GM19467 (cell line): ENCODE data around the gene THSD7B.
A peak's percentile ranks its signal among the peaks of the same experiment; 100 is the strongest.

ENCODE experiments used
- ATAC-seq: cut with Tn5 transposase; IDR thresholded peaks from one replicate; pipeline ENCODE4 v1.9.1; 2021; ENCODE audit warnings: mild to moderate bottlenecking, moderate library complexity; ENCODE audit not compliant: unreplicated experiment

THSD7B gene

DNA sequence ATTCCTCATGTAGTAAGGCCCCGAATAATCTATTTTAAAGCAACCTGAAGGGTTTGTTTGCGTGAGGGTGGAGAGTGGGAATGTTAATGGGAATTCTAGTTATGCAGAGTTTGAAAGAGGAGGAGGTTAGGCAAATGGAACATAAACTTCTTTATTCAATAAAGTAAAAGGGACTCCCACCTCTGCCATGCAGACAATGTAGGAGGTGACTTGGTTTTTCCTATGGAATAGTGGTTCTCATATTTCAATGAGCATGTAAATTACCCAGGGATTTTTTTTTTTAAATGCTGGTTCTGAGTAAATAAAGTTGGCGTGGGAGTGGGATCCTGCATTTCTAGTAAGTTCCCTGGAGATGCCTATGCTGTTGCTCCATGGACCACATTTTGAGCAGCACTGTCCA, 367.9 kb downstream of the THSD7B start:
- no peak for ATAC-seq

DNA sequence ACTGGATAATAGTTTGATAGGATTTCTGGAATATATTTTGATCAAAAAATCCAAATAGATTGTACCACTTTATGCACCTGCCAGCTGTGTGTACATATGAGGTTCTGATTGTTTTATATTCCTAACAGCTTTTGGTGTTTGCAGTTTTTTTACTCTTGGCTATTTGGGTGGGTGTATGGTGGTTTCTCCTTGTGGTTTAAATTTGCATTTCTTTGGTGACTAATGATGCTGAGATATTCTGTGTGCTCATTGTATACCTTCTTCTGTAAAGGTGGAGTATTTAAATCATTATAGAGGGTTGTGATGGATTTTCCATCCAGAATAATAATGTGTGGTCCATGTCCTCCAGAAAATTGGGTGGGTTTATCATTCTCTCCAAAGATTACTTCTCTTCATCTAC, 372.9 kb downstream of the THSD7B start:
- no peak for ATAC-seq

DNA sequence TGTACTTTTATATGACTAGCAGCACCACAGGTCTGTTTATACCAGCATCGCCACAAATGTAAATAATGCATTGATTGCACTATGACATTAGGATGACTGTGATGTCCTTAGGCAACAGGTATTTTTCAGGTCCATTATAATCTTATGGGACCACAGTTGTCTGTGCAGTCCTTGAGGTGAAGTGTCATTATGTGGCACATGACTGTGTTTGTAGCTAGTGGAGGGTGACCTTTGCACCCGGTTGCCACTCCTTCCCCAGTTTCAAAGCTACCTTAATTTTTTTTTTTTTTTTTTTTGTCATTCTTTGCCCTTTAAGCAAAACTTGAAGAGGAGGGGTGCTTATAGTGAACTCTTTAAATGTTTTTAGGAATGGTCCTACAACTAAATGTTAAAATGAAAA, 386.4 kb downstream of the THSD7B start:
- no peak for ATAC-seq

DNA sequence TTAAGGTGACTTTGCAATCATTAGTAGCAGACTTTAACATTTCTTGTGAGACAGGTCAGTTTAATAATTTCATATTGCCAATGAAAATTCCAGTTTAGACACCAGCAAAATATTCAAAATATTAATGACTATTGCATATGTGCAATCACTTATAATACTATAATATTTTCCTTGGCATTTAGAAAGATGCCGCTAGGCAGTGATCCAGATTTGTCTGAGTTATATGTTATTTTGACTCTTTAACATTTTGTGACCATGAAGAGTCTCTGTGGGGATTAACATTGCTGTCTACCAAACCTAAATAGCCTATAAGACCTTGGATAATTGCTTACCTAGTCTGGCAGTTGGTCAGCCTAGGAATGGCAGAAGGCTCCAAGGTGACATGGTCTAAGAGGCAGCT, 389.6 kb downstream of the THSD7B start:
- no peak for ATAC-seq

DNA sequence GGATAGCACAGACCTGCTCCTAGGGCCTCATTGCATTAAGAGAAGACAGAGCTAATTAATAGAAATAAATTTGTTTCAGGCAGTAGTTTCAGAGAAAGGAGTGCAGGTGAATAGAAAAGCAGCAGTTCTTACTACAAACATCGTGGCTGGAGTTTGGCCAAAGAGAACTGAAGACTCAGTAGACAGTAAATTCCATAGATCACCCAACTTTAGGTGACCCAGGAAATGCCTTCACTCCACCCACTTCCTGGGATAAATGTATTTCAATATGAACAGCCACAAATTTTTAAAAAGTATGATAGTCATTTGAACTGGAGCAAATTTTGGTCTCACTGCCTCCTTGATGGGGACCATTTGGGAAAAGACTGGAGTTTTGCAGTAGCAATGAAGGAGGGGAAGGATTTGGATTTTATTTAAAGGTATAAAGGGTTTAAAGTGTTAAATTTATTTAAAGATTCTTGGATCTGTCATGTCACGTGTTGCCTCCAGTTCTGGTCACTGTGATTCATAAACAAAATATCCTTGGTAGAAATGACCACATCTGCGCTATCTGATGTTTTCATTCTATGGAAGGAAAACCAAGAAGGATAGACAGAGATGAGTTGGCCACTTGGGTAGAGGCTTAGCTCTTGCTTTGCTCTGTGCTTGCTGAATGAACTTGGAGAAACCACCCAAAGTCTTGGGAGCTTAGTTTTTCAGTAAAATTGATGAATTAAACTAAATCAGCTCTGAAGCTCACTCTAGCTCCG, 390.2 kb downstream of the THSD7B start:
- ATAC-seq = no peak

DNA sequence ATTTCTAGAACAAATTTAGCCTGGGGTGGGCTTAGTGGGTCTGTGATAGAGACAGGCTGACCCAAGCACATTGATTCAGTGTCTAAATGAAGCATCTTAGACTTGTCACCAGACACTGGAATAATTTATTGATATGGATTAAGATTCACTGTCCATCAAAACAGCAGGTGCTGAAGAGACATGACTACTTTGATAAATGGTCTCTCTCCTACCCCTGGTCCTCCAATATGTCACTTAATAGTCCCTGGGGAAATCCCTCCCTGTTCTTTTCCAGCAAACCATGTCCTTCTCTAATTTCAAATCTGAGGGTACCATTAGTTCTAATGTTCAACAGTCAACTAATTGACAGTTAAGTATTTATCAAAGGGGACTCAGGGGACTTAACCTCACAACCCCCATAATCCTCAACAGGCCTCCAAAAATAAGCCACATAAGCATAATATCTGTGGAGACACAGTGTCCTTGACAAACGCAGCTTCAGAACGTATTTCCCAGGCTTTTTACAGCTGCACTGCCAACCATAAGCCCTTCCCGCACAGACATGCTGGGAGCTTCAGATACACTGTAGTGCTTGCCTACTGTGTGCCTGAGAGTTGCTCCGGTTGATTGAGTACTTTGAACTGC, 391.0 kb downstream of the THSD7B start:
- no peak for ATAC-seq

DNA sequence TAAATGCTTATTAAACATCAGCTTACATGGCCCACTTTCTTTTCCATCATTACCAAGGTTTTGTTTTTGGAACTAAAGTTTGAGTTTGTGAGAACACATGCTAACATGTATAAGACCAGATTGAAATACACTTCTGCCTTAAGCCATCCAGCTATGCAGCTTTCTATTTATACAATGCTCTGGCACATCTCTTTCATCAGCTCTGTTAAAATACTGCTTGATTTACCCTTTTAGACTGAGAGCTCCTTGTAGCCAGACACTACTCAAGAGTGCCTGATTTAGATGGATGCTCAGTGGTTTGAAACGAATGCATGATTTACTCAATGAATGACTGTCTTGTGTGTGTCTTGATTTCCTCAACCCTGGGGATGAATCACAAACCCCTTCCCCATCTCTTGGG, 392.5 kb downstream of the THSD7B start:
- ATAC-seq = no peak

DNA sequence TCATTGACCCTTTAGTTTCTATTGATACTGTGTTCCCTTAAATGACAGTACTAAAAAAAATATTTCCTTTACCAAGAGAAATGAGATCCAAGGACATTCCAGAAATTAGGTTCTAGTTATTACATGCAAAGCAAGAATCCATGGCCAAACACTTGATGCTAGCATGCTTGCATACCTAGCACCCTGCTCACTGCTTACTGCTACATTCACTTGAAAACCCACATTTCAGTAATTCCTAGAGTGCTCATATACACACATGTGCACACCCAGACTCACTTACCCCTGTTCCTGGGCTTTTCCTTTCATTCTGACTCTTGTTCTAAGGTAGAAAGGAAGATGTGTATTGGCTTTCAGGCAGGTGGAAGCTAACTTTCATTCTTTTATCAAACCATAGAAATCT, 395.9 kb downstream of the THSD7B start:
- no peak for ATAC-seq

DNA sequence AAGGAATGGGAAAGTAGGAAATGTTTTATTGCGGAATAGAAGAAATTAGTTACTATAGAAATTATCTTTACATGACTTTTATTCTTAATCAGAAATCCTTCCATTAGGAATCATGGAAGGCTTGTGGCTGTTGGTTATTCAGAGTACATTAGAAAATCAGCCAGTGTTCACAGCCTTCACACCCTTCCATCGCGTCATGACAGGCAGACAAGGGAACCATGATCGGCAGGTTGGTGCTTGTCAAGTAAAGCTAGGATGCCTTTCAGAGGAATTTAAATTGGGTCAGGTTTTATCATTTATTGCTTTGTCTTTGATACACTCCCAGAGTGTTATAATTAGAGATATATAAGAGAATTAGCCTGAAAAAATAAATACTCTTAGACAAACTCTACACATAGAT, 400.6 kb downstream of the THSD7B start:
- ATAC-seq = no peak

DNA sequence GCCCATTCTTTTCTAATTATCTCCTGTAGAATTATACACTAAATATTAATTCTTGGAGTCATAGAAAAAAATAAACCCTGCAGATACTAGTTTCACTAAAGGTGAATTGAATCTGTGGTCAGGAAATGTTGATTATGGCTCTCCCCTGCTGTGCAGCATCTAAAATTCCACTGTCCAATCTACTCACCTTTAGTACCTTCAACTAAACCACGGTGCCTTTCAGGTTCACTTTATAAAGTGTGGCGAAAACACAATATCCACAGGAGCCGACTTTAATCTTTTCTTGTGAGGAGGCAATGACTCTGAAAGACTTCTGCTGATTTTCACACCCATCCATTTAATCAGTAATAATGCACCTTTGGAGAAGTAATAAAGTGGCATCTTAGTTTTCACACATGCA, 402.3 kb downstream of the THSD7B start:
- ATAC-seq = no peak

DNA sequence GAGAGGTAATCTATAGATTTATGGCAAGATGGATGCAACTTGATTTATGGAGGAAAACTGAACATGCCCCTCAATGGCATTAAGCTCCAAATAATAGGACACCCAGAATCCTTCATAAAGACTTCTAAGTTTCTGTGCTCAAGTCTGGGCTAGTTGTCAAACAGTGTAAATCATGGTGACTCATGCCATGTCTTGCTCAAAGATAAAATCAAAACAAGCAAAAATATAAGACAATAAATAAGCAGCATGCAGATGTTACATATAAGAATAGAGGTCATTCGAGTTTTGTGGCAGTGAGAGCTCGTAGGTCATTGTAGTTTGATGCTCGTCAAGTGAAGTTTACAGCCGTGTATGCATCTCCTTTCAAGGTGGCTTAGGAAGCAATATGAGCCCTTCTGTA, 403.2 kb downstream of the THSD7B start:
- no peak for ATAC-seq

DNA sequence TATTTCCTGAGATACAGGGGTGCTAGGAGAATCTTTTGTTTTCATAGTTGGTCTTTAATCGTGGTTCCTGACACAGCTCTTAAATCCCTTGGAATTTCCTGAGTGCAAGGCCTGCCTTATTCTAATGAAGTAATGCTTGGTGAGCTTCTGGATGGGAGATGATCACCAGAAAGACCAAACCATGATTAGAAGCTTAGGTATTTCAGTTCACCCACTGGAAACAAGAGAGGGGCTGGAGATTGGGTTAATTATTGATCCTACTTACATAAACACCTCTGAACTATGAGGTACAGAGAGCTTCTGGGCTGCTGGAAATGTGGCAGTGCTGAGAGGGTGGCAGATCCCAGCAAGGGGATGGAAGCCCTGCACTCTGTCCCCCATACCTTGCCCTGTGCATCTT, 406.8 kb downstream of the THSD7B start:
- no peak for ATAC-seq

DNA sequence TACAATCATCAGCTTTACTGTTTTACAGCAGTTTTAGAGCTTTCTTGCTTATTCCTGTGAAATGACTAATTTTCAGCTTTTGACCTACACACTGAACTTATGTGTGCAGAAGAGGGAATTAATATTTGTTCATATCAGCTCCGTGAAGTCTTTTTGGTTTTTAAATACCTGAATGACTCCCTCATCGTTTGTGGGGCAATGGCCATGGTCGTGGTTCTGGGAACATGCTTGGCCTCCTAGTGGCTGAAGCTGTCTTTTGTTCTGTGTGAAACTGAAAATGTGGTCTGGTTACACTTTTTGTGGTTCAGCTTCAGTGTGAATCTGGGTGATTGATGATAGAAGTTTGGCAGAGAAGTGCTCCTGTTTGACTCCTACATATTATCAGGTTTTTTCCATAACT, 408.1 kb downstream of the THSD7B start:
- peak; percentile 90 for ATAC-seq

DNA sequence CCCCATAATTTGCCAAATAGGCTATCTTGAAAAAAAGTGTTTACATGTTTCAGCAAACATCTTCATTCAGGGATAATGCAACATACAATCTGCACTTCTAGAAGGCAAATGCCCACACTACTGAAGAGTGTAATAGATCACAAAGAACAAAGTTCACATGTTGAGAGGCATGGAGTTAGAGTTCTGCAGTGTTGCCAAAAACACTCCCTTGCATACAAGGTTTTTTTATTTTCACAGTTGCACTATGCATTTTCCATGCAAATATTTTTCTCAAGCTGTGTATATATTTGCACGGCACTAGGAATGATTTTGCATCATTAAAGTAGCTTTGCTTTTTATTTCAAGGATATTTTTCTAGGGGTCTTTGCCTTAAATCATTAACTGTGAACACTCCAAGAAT, 409.9 kb downstream of the THSD7B start:
- no peak for ATAC-seq

DNA sequence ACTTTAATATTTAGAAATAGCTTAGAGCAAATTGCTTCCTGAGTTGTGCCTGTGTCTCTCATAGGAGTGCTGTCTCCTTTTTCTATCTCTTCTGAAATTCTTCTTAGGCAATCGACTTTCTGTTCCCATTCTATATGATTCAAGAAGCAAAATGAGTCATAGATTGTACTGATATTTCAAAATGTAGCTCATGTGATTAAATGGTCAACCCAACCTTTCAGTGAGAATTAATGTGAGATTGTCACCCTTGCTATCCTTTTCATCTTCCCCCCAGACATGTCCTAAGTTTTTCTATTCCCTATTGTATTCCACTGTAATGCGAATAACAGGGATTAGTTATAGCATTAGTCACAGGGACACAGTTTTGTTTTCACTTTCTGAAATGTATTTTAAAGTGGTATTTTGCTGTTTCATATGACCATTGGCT, 413.6 kb downstream of the THSD7B start:
- ATAC-seq = no peak

DNA sequence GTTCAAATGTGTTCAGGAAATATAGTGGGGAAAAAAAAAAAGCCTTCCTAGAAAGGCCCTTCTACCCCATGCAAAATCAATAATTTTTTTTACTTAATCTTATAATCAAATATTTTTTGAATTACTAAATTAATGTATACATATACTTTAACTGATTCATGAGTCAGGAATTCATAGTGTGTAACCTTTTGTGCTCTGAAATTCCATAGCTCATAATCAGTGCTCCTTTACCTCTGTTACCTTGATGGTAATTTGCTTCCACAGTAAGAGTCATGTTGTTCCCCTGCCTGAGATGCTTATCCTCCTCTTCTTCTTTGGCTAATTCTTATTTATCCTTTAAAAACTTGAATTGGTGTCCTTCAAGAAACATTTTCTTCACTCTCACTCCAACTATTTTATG, 414.2 kb downstream of the THSD7B start:
- ATAC-seq = no peak

DNA sequence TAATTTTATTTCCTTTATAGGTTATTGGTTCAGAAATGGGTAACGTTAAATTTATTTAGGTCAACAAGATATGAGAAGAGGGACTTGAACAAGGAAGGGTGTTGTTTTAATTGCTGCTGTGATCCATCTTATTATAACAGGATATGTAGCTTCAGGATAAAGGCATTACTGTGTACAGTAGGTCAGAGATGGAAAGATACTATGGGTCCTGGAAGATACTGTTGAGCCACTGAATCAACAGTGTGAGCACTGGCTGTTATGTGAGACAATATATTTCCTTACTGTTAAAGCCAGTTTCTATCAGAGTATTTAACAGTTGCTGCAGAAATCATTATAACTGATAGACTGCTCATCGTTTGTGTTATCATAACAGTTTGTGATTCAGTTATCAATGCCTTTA, 414.7 kb downstream of the THSD7B start:
- ATAC-seq = no peak

DNA sequence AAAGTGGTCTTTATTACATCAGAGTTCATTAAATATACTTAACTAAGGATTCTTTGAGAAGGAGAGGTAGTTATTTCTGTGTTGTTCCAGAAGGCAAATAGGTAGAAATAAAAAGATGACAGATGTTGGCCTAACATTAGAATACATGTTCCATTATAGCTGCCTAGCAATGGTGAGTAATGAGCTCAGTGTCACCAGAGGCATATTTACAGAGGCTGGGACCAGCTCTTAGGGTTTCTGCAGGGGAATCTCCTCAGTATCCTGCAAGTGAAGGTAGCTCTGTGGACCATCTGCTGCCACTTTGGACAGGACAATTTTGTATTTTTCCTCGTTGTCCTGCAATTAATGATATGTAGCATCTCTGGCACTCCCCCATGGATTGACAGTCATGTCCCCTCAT, 416.0 kb downstream of the THSD7B start:
- no peak for ATAC-seq

DNA sequence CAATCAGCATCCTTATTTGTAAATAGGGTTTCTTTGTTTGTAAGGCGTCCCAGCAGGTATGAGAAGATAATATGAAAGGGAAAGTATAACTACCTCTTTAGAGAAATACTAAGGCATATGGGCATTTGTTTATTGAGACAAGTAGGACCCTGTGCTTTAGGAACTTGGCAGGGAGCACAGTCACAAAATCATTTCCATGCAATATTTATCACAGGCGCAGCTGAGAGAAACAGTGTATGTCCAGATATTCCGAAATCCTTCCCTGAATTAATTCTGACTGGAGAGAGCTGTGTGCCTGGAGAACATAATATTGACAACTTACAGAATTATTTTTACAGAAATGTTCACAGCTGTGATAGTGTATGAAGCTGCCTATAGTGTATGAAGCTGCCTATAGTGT, 416.7 kb downstream of the THSD7B start:
- ATAC-seq = no peak

DNA sequence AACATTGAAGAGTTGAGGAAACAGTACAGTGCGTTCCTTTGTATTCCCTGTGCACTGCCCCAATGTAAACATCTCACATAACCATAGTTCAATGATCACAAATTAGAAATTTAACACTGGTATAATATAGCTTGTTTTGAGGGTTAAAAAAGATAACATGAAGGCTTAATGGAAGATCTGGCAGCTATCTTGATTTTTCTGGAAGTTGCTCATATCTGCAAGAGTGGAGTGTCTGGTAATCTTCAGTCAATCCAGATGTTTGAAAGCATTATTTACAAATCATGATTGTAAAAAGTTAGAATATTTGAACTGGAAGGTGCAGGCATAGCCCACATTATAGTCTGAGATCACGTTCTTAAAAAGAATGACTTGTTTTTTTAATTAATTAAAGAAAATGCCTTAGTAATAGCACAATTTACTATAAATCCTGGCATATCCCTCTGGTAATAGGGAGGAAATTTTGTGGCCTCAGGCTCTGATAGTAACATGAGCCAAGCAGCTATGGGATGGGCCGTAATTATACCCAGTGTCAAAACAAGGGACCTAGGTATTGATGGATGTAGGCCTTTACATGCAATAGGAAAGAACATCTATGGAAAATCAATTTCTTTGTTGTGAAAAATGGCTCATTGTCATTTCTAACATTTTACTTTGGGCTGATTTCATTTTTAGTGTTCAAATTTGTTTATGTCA, 418.0 kb downstream of the THSD7B start:
- ATAC-seq = no peak

DNA sequence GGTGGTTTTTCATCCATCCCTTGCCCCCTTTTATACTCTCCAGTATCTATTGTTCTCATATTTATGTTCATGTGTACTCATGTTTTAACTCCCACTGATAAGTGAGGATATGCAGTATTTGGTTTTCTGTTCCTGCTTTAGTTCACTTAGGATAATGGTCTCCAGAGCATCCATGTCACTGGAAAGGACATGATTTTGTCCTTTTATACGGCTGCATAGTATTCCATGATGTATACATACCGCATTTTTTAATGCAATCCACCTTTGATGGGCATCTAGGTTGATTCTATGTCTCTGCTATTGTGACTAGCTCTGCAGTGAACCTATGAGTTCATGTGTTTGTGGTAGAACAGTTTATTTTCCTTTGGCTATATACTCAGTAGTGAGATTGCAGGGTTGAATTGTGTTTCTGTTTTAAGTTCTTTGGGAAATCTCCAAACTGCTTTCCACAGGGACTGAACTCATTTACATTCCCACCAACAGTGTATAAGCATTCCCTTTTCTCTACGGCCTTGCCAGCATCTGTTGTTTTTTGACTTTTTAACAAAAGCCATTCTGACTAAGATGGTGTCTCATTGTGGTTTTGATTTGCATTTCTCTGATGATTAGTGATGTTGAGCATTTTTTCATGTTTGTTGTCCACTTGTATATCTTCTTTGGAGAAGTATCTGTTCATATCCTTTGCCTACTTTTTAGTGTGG, 420.2 kb downstream of the THSD7B start:
- ATAC-seq = no peak

DNA sequence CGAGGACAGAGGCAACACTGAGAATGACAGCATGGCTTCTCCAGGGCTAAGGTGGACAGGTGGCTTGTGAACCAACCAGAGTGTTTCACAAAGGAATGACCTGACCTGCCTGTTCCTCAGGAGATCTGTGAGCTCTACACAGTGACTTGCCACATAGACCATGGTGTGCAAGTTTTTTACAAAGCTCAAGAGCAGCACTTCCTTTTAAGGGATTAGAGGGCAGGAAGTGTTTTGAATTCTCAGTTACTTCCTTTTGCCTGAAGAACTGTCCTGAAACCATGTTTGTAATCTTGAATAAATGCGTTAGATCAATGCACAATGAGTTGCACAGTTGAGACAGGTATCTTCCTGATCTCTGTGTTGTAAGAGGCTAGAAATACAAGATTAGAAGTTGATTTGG, 421.9 kb downstream of the THSD7B start:
- ATAC-seq = no peak
